Neuronal stem cell (in vitro differentiated cells): ENCODE measurements around the gene CYGB.
"Not testable (repeated sequence)": the region's sequence is repeated elsewhere in the genome, so short reads cannot be mapped to it uniquely, and the experiment has no call there.

ENCODE experiments used
- DNase-seq: peaks from one replicate; pipeline ENCODE4 v3.0.0-alpha.2; 2013; ENCODE audit warnings: low spot score
- H2AFZ ChIP-seq: one replicate; pipeline ENCODE4 v1.6.1; 2013; ENCODE audit warnings: mild to moderate bottlenecking, low read length, inconsistent platforms
- H2AK5ac ChIP-seq: 2 replicates; pipeline ENCODE4 v1.6.1; 2013; ENCODE audit warnings: low read depth, mild to moderate bottlenecking, inconsistent platforms, low read length, moderate library complexity, mixed read lengths
- H2BK120ac ChIP-seq: 2 replicates; pipeline ENCODE4 v1.6.1; 2013; ENCODE audit warnings: low read depth, mild to moderate bottlenecking, inconsistent platforms, low read length, moderate library complexity, mixed read lengths
- H2BK12ac ChIP-seq: one replicate; pipeline ENCODE4 v1.6.1; 2013; ENCODE audit warnings: low read length, inconsistent platforms
- H2BK15ac ChIP-seq: 2 replicates; pipeline ENCODE4 v1.6.1; 2013; ENCODE audit warnings: mild to moderate bottlenecking, low read length, inconsistent platforms, mixed read lengths
- H2BK5ac ChIP-seq: one replicate; pipeline ENCODE4 v1.6.1; 2013; ENCODE audit warnings: inconsistent platforms, mild to moderate bottlenecking, low read length, moderate library complexity
- H3K14ac ChIP-seq: one replicate; pipeline ENCODE4 v1.6.1; 2013; ENCODE audit warnings: low read length, inconsistent platforms
- H3K18ac ChIP-seq: 2 replicates; pipeline ENCODE4 v1.6.1; 2013; ENCODE audit warnings: low read length, inconsistent platforms
- H3K23ac ChIP-seq: 2 replicates; pipeline ENCODE4 v1.6.1; 2013; ENCODE audit warnings: low read depth, mild to moderate bottlenecking, mixed read lengths, low read length, inconsistent platforms; ENCODE audit not compliant: poor library complexity
- H3K27ac ChIP-seq: replicated peaks from 3 replicates; pipeline ENCODE4 v1.5.1; 2013; ENCODE audit warnings: low read length, inconsistent platforms
- H3K27me3 ChIP-seq, 3 experiments: 2 replicates each; pipeline ENCODE4 v1.6.1; 2013; ENCODE audit warnings: low read length in 3 of 3, mild to moderate bottlenecking in 2 of 3, inconsistent platforms in 1 of 3, low read depth in 1 of 3, mixed read lengths in 1 of 3, moderate library complexity in 1 of 3; ENCODE audit not compliant: control insufficient read depth in 3 of 3, insufficient read depth in 3 of 3
- H3K36me3 ChIP-seq, 2 donors: replicated peaks in 1 of 2; 2 replicates each; pipeline ENCODE4 v1.6.1; 2013; ENCODE audit warnings: low read length in 2 of 2; ENCODE audit not compliant: control insufficient read depth in 2 of 2, insufficient read depth in 2 of 2
- H3K4ac ChIP-seq: 2 replicates; pipeline ENCODE4 v1.6.1; 2013; ENCODE audit warnings: inconsistent platforms, mild to moderate bottlenecking, low read length, moderate library complexity
- H3K4me1 ChIP-seq, 2 donors: 1 replicate in 1 of 2; 2 replicates in 1 of 2; pipeline ENCODE4 v1.6.1; 2013; ENCODE audit warnings: low read length in 2 of 2, low read depth in 1 of 2; ENCODE audit not compliant: control insufficient read depth in 2 of 2, insufficient read depth in 1 of 2
- H3K4me2 ChIP-seq: one replicate; pipeline ENCODE4 v1.6.1; 2013; ENCODE audit warnings: mild to moderate bottlenecking, low read length, inconsistent platforms; ENCODE audit not compliant: insufficient read depth, poor library complexity, severe bottlenecking
- H3K4me3 ChIP-seq, 2 donors: 2 replicates each; pipeline ENCODE4 v1.5.1; 2013; ENCODE audit warnings: low read length in 2 of 2, mild to moderate bottlenecking in 2 of 2, inconsistent platforms in 1 of 2, moderate library complexity in 1 of 2
- H3K79me1 ChIP-seq: one replicate; pipeline ENCODE4 v1.6.1; 2013; ENCODE audit warnings: low read depth, mild to moderate bottlenecking, inconsistent platforms, low read length, moderate library complexity
- H3K9ac ChIP-seq: one replicate; pipeline ENCODE4 v1.6.1; 2013; ENCODE audit warnings: mild to moderate bottlenecking, low read depth, low read length, inconsistent platforms; ENCODE audit not compliant: poor library complexity
- H3K9me3 ChIP-seq, 2 donors: replicated peaks in 1 of 2; 2 replicates each; pipeline versions ENCODE3 to v1.6.1; 2013; ENCODE audit warnings: low read length in 2 of 2, mild to moderate bottlenecking in 2 of 2, inconsistent platforms in 1 of 2, low read depth in 1 of 2, mixed read lengths in 1 of 2, moderate library complexity in 1 of 2; ENCODE audit not compliant: control insufficient read depth in 2 of 2, insufficient read depth in 1 of 2
- H4K8ac ChIP-seq: one replicate; pipeline ENCODE4 v1.6.1; 2013; ENCODE audit warnings: low read depth, mild to moderate bottlenecking, inconsistent platforms, low read length, moderate library complexity
- H4K91ac ChIP-seq: one replicate; pipeline ENCODE4 v1.6.1; 2013; ENCODE audit warnings: low read length, low read depth, mild to moderate bottlenecking, inconsistent platforms; ENCODE audit not compliant: poor library complexity
- WGBS, 2 donors: extraction: QIAGEN DNeasy Blood & Tissue Kit; methylation state at CpG; one replicate each; pipeline ENCODE4 v1.1.7; 2013; ENCODE audit warnings: missing lambda C conversion rate in 2 of 2, mixed read lengths in 1 of 2; ENCODE audit not compliant: insufficient read length in 2 of 2, insufficient replicate concordance in 1 of 2; ENCODE audit errors: extremely low coverage in 2 of 2; 5-methylcytosine and 5-hydroxymethylcytosine counted together

The CYGB gene

DNA sequence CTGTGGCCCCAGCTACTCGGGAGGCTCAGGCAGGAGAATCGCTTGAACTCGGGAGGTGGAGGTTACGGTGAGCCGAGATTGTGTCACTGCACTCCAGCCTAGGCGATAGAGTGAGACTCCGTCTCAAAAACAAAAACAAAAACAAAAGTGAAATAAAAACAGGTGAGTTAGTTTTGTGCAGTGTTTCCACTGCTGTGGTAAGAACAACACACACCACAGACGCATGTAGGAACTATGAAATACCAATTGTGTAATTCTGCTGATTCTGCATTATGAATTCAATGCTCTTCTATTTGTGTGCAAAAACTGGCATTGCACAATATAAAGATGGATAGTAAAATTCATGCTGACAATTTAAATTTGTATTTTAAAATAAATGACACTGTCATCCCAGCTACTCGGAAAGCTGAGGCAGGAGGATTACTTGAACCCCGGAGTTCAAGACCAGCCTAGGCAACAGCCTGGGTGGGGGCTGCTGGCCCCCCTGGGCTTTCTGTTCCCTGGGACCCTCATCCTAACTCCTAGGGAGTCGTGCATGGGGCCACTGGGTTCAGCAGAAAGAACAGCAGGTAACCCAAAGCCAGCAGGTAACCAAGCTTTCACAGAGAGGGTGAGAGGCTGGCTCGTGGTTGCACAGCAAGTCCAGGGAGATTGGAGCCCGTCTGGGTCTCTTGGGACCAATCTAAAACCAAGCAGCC, 25.7 kb downstream of the CYGB start:
- H3K4me2 ChIP-seq = no peak overlapping the region
- no CpG with 5 or more reads among the region's 13 CpGs for WGBS, 2 donors

DNA sequence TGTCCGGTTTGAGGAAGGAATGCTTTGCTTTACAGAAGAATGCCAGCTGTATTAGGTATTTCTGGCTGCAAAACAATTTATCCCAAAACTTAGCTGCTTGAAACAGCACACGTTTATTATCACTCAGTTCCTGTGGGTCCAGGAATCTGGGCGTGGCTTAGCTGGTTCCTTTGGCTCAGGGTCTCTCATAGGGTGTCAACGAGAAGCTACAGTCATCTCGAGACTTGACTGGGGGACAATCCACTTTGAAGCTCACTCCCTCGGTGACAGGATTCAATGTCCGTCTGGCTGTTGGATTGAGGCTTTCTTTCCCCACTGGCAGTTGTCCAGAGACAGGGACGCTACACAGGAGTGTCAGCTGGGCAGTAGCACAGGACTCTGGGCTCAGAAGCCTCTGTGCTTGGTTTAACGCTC, 26.7 kb downstream of the CYGB start:
- Histone ChIP-seq H2BK5ac (no peak overlapping the region), H4K8ac (no peak overlapping the region), H3K4ac (no peak overlapping the region), H3K23ac (no peak overlapping the region), H2AK5ac (no peak overlapping the region), H3K4me1 (peaks cover 5% of the 10 kb centered on the region in 2 donors), H3K4me2 (no peak overlapping the region), H2AFZ (no peak overlapping the region), H3K9me3 (no peaks in the 10 kb centered on the region), H3K9ac (no peak overlapping the region), H3K27me3 (peaks cover 0 to 33% (median 7%) of the 10 kb centered on the region in 3 experiments), H2BK120ac (no peak overlapping the region), H2BK12ac (no peak overlapping the region), H2BK15ac (no peak overlapping the region), H3K18ac (no peak overlapping the region), H3K36me3 (no peaks in the 10 kb centered on the region), H4K91ac (no peak overlapping the region), H3K79me1 (no peaks in the 10 kb centered on the region), H3K4me3 (no peak overlapping the region), H3K27ac (no peak overlapping the region), H3K14ac (no peak overlapping the region)
- WGBS, 2 donors = no CpG with 5 or more reads among the region's 9 CpGs
- DNase-seq = no peak

More for the DNA sequence above, 25.7 kb downstream of the CYGB start:
- Histone ChIP-seq H2BK15ac (no peak overlapping the region), H3K36me3 (no peaks in the 10 kb centered on the region), H3K27ac (no peak overlapping the region), H2BK5ac (no peak overlapping the region), H3K4me3 (no peak overlapping the region), H2BK12ac (no peak overlapping the region), H3K23ac (no peak overlapping the region), H3K27me3 (peaks cover 0 to 30% (median 3%) of the 10 kb centered on the region in 3 experiments), H3K9me3 (no peaks in the 10 kb centered on the region), H3K18ac (no peak overlapping the region), H3K14ac (no peak overlapping the region), H3K4me1 (peaks cover 1 to 3% of the 10 kb centered on the region in 2 donors), H3K79me1 (no peaks in the 10 kb centered on the region), H2AFZ (no peak overlapping the region), H4K91ac (no peak overlapping the region), H4K8ac (no peak overlapping the region), H3K9ac (no peak overlapping the region), H3K4ac (no peak overlapping the region), H2BK120ac (no peak overlapping the region), H2AK5ac (no peak overlapping the region)
- no peak for DNase-seq

DNA sequence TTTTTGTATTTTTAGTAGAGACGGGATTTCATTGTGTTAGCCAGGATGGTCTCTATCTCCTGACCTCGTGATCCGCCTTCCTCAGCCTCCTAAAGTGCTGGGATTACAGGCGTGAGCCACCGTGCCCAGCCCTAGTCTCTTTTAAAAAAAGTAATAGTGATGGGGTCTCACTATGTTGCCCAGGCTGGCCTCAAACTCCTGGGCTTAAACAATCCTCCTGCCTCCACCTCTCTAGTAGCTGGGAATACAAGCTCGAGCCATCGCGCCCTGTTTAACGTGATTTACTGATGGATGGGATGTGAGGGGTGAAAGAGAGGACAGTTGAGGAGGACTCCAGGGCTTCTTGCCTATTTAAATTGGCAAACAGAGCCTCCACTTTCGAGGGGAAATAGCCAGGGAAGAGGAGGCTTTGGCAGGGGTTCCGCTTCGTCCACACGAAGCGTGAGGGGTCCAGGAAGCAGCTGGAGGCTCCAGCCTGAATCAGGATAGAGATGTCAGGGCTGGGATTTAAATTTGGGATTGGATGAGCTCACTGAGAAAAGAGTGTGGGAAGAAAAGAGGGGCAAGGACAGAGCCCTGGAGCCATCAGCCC, 28.9 kb downstream of the CYGB start:
- not testable (repeated sequence) for DNase-seq, H2BK120ac ChIP-seq, H2BK5ac ChIP-seq, H2AK5ac ChIP-seq, H3K23ac ChIP-seq, H3K4ac ChIP-seq, H2BK15ac ChIP-seq, H3K36me3 ChIP-seq, H3K18ac ChIP-seq, H2BK12ac ChIP-seq, H3K9me3 ChIP-seq, H3K4me3 ChIP-seq, H3K27ac ChIP-seq, H2AFZ ChIP-seq, H4K8ac ChIP-seq, H3K4me1 ChIP-seq, H4K91ac ChIP-seq, H3K9ac ChIP-seq, H3K4me2 ChIP-seq, H3K79me1 ChIP-seq, H3K14ac ChIP-seq
- H3K27me3 ChIP-seq = peaks cover 0 to 36% (median 7%) of the 10 kb centered on the region in 3 experiments
- WGBS, 2 donors = no CpG with 5 or more reads among the region's 14 CpGs
